HCT116 (cell line): Measurements from ENCODE around the gene TEAD2. TPM values are rescaled to one million over a fixed set of nuclear protein-coding genes. Genes with fewer than 3 reads are reported as not detected.

ENCODE experiments used
- ATAC-seq: fragments of 200-7000 bp; cut with Tn5 transposase; 2 replicates; pipeline ENCODE4 v1.9.1; 2020; ENCODE audit warnings: mild to moderate bottlenecking, moderate library complexity
- BruUV-seq: library from RNA; stranded (reverse); fragments of 400-500 nt; replicated peaks from 2 replicates; lab custom pipeline; 2021; lab: Mats Ljungman, UMichigan
- CTCF ChIA-PET: fragments of 300-600 bp; sonication (Branson Sonifier 250); formaldehyde crosslinking; loops from one replicate; lab custom pipeline; 2021; ENCODE audit warnings: antibody characterized with exemption; lab: Charles Lee
- POLR2A ChIA-PET: fragments of 300-600, 350-600 bp; sonication (Branson Sonifier 250); formaldehyde crosslinking; loops from one replicate; lab custom pipeline; 2021; ENCODE audit warnings: antibody characterized with exemption; lab: Charles Lee
- RAD21 ChIA-PET, 2 experiments: fragments of 300-600 bp; sonication (Branson Sonifier 250); formaldehyde crosslinking; loops; one replicate each; lab custom pipeline; 2023; ENCODE audit warnings: low total read pairs in 2 of 2; ENCODE audit not compliant: uncharacterized antibody in 2 of 2, unreplicated experiment in 2 of 2, low non-redundant PET in 1 of 2; lab: Charles Lee
- DNase-seq: peaks from one replicate; pipeline ENCODE4 v3.0.0-alpha.2; 2010; ENCODE audit warnings: low read depth, low spot score
- H2AFZ ChIP-seq: fragments of 200-600 bp; shearing (Covaris generic), sonication (generic); 2 replicates; pipeline ENCODE4 v1.6.1; 2017; ENCODE audit warnings: low read depth, mixed run types, mixed read lengths, antibody characterized with exemption, low read length; ENCODE audit not compliant: poor library complexity, severe bottlenecking
- H3K27ac ChIP-seq: 2 replicates; pipeline ENCODE4 v1.5.1; 2012; ENCODE audit warnings: low read depth, low read length
- H3K27me3 ChIP-seq: fragments of 200-600 bp; sonication (generic); 2 replicates; pipeline ENCODE4 v1.6.1; 2016; ENCODE audit warnings: mixed run types, low read length, mixed read lengths; ENCODE audit not compliant: insufficient read depth
- H3K36me3 ChIP-seq, 2 experiments: fragments of 200-500 bp in 1 of 2; fragments of 200-600 bp in 1 of 2; sonication (Bioruptor generic) in 1 of 2; sonication (generic) in 1 of 2; 2 replicates each; pipeline versions ENCODE4 v1.5.1 to v1.6.1; 2014 to 2016; ENCODE audit warnings: low read length in 2 of 2, inconsistent platforms in 1 of 2, mixed read lengths in 1 of 2, mixed run types in 1 of 2; ENCODE audit not compliant: insufficient read depth in 2 of 2, control insufficient read depth in 1 of 2
- H3K4me1 ChIP-seq, 2 experiments: fragments of 200-600 bp in 1 of 2; sonication (generic) in 1 of 2; 2 replicates each; pipeline versions ENCODE4 v1.5.1 to v1.6.1; 2012 to 2017; ENCODE audit warnings: low read length in 2 of 2, inconsistent platforms in 1 of 2, mild to moderate bottlenecking in 1 of 2, mixed read lengths in 1 of 2, mixed run types in 1 of 2, moderate library complexity in 1 of 2; ENCODE audit not compliant: insufficient read depth in 2 of 2, control insufficient read depth in 1 of 2
- H3K4me2 ChIP-seq: fragments of 200-600 bp; sonication (generic); 2 replicates; pipeline ENCODE4 v1.6.1; 2017; ENCODE audit warnings: mixed run types, low read length, mixed read lengths
- H3K4me3 ChIP-seq, 2 experiments: fragments of 200-600 bp in 1 of 2; sonication (generic) in 1 of 2; replicated peaks in 1 of 2; 2 replicates each; pipeline ENCODE4 v1.5.1; 2011 to 2016; ENCODE audit warnings: low read length in 2 of 2, control low read depth in 1 of 2, low read depth in 1 of 2, mild to moderate bottlenecking in 1 of 2, mixed read lengths in 1 of 2, mixed run types in 1 of 2
- H3K79me2 ChIP-seq: fragments of 200-600 bp; sonication (generic); 2 replicates; pipeline ENCODE4 v1.6.1; 2017; ENCODE audit warnings: mild to moderate bottlenecking, mixed run types, low read length, moderate library complexity, mixed read lengths; ENCODE audit not compliant: insufficient read depth
- H3K9ac ChIP-seq: fragments of 200-600 bp; sonication (generic); 2 replicates; pipeline ENCODE4 v1.6.1; 2016; ENCODE audit warnings: low read length, mixed read lengths
- H3K9me2 ChIP-seq: fragments of 200-600 bp; sonication (generic), shearing (Covaris generic); 2 replicates; pipeline ENCODE4 v1.6.1; 2017; ENCODE audit warnings: mixed run types, mild to moderate bottlenecking, moderate library complexity; ENCODE audit not compliant: insufficient read depth
- H3K9me3 ChIP-seq, 2 experiments: fragments of 200-500 bp in 1 of 2; fragments of 200-600 bp in 1 of 2; sonication (Bioruptor generic) in 1 of 2; sonication (generic) in 1 of 2; 2 replicates each; pipeline ENCODE4 v1.6.1; 2014 to 2017; ENCODE audit warnings: low read length in 2 of 2, mixed read lengths in 2 of 2, inconsistent platforms in 1 of 2, low read depth in 1 of 2, mild to moderate bottlenecking in 1 of 2, mixed run types in 1 of 2, moderate library complexity in 1 of 2; ENCODE audit not compliant: control insufficient read depth in 1 of 2, insufficient read depth in 1 of 2
- H4K20me1 ChIP-seq: fragments of 200-600 bp; sonication (generic), shearing (Covaris generic); 2 replicates; pipeline ENCODE4 v1.6.1; 2017; ENCODE audit warnings: mixed run types, mild to moderate bottlenecking, moderate library complexity; ENCODE audit not compliant: insufficient read depth
- CBX3 ChIP-seq: IDR thresholded peaks from 2 replicates; pipeline ENCODE4 v1.6.1; 2012; ENCODE audit warnings: low read depth
- CTCF ChIP-seq, 3 experiments: fragments of 200-600 bp in 1 of 3; sonication (generic) in 1 of 3; IDR thresholded peaks in 2 of 3; conservative IDR thresholded peaks in 1 of 3; 2 replicates each; pipeline ENCODE4 v1.5.1; 2012 to 2017; ENCODE audit warnings: low read depth in 2 of 3, low read length in 2 of 3, antibody characterized with exemption in 1 of 3, borderline replicate concordance in 1 of 3, control low read depth in 1 of 3, mild to moderate bottlenecking in 1 of 3, mixed read lengths in 1 of 3, mixed run types in 1 of 3, moderate library complexity in 1 of 3; ENCODE audit not compliant: insufficient read depth in 1 of 3
- EGR1 ChIP-seq: IDR thresholded peaks from 2 replicates; pipeline ENCODE4 v1.6.1; 2012; ENCODE audit warnings: low read depth
- EZH2phosphoT487 ChIP-seq: fragments of 200-600 bp; IDR thresholded peaks from 2 replicates; pipeline ENCODE4 v1.6.1; 2018; ENCODE audit warnings: antibody characterized with exemption, borderline replicate concordance
- FOSL1 ChIP-seq: IDR thresholded peaks from 2 replicates; pipeline ENCODE4 v1.6.1; 2012; ENCODE audit warnings: low read depth
- JUND ChIP-seq: IDR thresholded peaks from 2 replicates; pipeline ENCODE4 v1.6.1; 2012
- POLR2A ChIP-seq: IDR thresholded peaks from 2 replicates; pipeline ENCODE4 v1.7.0; 2011; ENCODE audit warnings: borderline replicate concordance; ENCODE audit not compliant: insufficient read depth, insufficient read length; ENCODE audit errors: extremely low read depth
- POLR2AphosphoS5 ChIP-seq: IDR thresholded peaks from 2 replicates; pipeline ENCODE4 v1.6.1; 2011; ENCODE audit warnings: mild to moderate bottlenecking, low read depth, low read length, moderate library complexity
- SIN3A ChIP-seq: IDR thresholded peaks from 2 replicates; pipeline ENCODE4 v1.6.1; 2012; ENCODE audit warnings: low read depth
- ZNF274 ChIP-seq: fragments of 200-500 bp; sonication (Bioruptor generic); IDR thresholded peaks from 2 replicates; pipeline ENCODE4 v1.6.1; 2014; ENCODE audit warnings: mild to moderate bottlenecking, low read depth, low read length, inconsistent platforms
- intact Hi-C: fragments of 100-400 bp; cut with micrococcal nuclease; formaldehyde crosslinking; loops from 2 replicates; pipeline ENCODE4 v1.10.0; 2022
- total RNA-seq: library from RNA; stranded (reverse); gene quantifications from one replicate; pipeline ENCODE4 v1.2.1, GENCODE V29; 2021; ENCODE audit not compliant: unreplicated experiment
- TF ChIP-seq, protein P1 (sequence below): IDR thresholded peaks from 2 replicates; pipeline ENCODE4 v1.6.1; 2012
- TF ChIP-seq, protein P2 (sequence below): IDR thresholded peaks from 2 replicates; pipeline ENCODE4 v1.6.1; 2012; ENCODE audit warnings: low read depth
- TF ChIP-seq, protein P3 (sequence below): IDR thresholded peaks from 2 replicates; pipeline ENCODE4 v1.6.1; 2012

The TEAD2 gene
- total RNA-seq, 1 experiment from 2014 or later: 31.9 TPM

GRCh38 chr19:49342291-49342721 lies 19.9 kb downstream of the TEAD2 start:
- H2AFZ ChIP-seq: no peak overlapping the region
- intact Hi-C loops: no loop called here
- no peak overlapping the region for H3K4me2 ChIP-seq
- H3K4me3 ChIP-seq: no peak overlapping the region
- H3K9me2 ChIP-seq: no peaks in the 10 kb centered on the region
- CTCF ChIA-PET: interaction anchor here (0.6 kb wide), 1 partner anchor 20 kb away, joined by 4 read pairs; the partner anchor contains the start of gene TEAD2
- H4K20me1 ChIP-seq: no peaks in the 10 kb centered on the region
- no peaks in the 10 kb centered on the region for H3K79me2 ChIP-seq
- RAD21 ChIA-PET: no interaction called here
- no TSS peak for BruUV-seq
- no peaks in the 10 kb centered on the region for H3K27me3 ChIP-seq
- H3K9me3 ChIP-seq: no peaks in the 10 kb centered on the region
- DNase-seq (no peak), ATAC-seq (no peak)
- no peak overlapping the region for H3K27ac ChIP-seq
- no peak for TF ChIP-seq POLR2AphosphoS5
- POLR2A ChIA-PET: interaction anchor here (0.6 kb wide), 1 partner anchor 929 kb away, joined by 3 read pairs; no protein-coding TSS in a partner anchor
- peaks cover 24 to 28% of the 10 kb centered on the region in 2 experiments; a peak in 3 of 4 replicates for H3K36me3 ChIP-seq
- peaks cover 0 to 6% of the 10 kb centered on the region in 2 experiments; a peak in 1 of 4 replicates for H3K4me1 ChIP-seq
- no peak overlapping the region for H3K9ac ChIP-seq

DNA sequence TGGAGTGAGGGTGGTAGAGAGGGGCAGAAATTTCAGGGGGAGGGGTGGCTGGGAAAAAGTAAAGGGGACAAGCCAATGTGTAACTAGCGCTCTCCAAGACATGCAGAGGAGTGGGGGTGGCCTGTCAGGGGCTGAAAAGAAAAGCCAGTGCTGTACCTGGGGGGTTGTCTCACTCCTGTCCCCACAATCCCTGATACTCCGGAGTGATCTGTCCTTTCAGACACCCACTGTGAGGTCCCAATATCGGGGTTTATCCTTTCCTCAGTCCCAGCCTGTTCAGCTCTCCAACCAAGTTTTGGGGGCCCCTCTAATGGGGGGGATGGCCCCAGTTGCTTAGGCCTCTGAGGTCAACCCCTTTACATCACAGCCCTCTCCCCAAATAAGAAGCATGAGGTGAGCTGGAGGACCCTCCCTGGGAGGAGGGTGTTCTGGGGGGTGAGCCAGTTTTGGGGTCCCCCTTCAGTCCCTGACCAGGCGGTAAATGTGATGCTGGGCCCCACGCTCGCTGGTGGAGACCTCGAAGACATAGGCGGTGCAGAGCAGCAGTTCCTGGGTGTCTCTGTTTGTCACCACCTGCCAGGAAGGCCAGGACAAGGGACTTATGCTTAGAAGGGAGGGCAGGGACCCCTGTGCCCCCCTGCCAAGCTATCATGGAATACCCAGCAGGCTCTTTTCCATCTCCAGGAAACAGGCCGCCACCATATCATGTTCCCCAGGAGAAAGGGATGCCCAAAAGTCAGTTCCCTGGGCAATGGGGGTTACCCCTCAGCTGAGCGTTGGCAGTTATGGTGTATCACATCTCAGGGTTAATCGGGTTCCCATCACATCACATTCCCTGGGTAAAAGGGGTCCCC lies 21.1 kb downstream of the TEAD2 start:
- peaks cover 0 to 6% of the 10 kb centered on the region in 2 experiments; a peak in 1 of 4 replicates for H3K4me1 ChIP-seq
- H2AFZ ChIP-seq: no peak overlapping the region
- RAD21 ChIA-PET: no interaction called here
- DNase-seq (no peak), ATAC-seq (no peak)
- H4K20me1 ChIP-seq: no peaks in the 10 kb centered on the region
- H3K9me2 ChIP-seq: no peaks in the 10 kb centered on the region
- H3K36me3 ChIP-seq: peaks cover 15 to 23% of the 10 kb centered on the region in 2 experiments; a peak in 3 of 4 replicates
- no peaks in the 10 kb centered on the region for H3K79me2 ChIP-seq
- no peaks in the 10 kb centered on the region for H3K27me3 ChIP-seq
- H3K9ac ChIP-seq: no peak overlapping the region
- POLR2A ChIA-PET: no interaction called here
- H3K27ac ChIP-seq: no peak overlapping the region
- H3K4me2 ChIP-seq: no peak overlapping the region
- TSS peak; percentile 44 for BruUV-seq
- no peaks in the 10 kb centered on the region for H3K9me3 ChIP-seq
- H3K4me3 ChIP-seq: no peak overlapping the region
- CTCF ChIA-PET: no interaction called here
- intact Hi-C loops: no loop called here
- TF ChIP-seq CBX3 (no peak), EZH2phosphoT487 (no peak), FOSL1 (no peak), CTCF (IDR thresholded peaks at IDR 0.05 in 2 of 3, conservative IDR thresholded peaks at IDR 0.05 in 1 of 3; ENCODE audit: borderline replicate concordance in 1 of 3, insufficient read depth in 1 of 3, low read depth in 2 of 3, low read length in 2 of 3) (no peak), JUND (no peak), ZNF274 (no peak), EGR1 (no peak), SIN3A (no peak), POLR2A (no peak)
- TF ChIP-seq, protein P1, sequence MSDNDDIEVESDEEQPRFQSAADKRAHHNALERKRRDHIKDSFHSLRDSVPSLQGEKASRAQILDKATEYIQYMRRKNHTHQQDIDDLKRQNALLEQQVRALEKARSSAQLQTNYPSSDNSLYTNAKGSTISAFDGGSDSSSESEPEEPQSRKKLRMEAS: no peak
- TF ChIP-seq, protein P2, sequence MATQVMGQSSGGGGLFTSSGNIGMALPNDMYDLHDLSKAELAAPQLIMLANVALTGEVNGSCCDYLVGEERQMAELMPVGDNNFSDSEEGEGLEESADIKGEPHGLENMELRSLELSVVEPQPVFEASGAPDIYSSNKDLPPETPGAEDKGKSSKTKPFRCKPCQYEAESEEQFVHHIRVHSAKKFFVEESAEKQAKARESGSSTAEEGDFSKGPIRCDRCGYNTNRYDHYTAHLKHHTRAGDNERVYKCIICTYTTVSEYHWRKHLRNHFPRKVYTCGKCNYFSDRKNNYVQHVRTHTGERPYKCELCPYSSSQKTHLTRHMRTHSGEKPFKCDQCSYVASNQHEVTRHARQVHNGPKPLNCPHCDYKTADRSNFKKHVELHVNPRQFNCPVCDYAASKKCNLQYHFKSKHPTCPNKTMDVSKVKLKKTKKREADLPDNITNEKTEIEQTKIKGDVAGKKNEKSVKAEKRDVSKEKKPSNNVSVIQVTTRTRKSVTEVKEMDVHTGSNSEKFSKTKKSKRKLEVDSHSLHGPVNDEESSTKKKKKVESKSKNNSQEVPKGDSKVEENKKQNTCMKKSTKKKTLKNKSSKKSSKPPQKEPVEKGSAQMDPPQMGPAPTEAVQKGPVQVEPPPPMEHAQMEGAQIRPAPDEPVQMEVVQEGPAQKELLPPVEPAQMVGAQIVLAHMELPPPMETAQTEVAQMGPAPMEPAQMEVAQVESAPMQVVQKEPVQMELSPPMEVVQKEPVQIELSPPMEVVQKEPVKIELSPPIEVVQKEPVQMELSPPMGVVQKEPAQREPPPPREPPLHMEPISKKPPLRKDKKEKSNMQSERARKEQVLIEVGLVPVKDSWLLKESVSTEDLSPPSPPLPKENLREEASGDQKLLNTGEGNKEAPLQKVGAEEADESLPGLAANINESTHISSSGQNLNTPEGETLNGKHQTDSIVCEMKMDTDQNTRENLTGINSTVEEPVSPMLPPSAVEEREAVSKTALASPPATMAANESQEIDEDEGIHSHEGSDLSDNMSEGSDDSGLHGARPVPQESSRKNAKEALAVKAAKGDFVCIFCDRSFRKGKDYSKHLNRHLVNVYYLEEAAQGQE: no peak
- TF ChIP-seq, protein P3, sequence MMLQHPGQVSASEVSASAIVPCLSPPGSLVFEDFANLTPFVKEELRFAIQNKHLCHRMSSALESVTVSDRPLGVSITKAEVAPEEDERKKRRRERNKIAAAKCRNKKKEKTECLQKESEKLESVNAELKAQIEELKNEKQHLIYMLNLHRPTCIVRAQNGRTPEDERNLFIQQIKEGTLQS: no peak
